DND-41 (cell line): ENCODE measurements around the gene DDX31.

Source experiments
- EZH2 ChIP-seq: IDR thresholded peaks from 3 replicates; pipeline ENCODE4 v1.6.1; 2012; ENCODE audit warnings: borderline replicate concordance, low read depth, mild to moderate bottlenecking, moderate library complexity, low read length, inconsistent platforms; ENCODE audit not compliant: severe bottlenecking
- TF ChIP-seq, protein P1 (sequence below): IDR thresholded peaks from 2 replicates; pipeline ENCODE4 v1.5.1; 2012; ENCODE audit warnings: borderline replicate concordance, low read length, moderate library complexity, mild to moderate bottlenecking; ENCODE audit not compliant: poor library complexity, severe bottlenecking; ENCODE audit errors: extremely low read depth

GRCh38 chr9:132546148-132547051 lies 123.4 kb downstream of the DDX31 start:
- TF ChIP-seq, protein P1, sequence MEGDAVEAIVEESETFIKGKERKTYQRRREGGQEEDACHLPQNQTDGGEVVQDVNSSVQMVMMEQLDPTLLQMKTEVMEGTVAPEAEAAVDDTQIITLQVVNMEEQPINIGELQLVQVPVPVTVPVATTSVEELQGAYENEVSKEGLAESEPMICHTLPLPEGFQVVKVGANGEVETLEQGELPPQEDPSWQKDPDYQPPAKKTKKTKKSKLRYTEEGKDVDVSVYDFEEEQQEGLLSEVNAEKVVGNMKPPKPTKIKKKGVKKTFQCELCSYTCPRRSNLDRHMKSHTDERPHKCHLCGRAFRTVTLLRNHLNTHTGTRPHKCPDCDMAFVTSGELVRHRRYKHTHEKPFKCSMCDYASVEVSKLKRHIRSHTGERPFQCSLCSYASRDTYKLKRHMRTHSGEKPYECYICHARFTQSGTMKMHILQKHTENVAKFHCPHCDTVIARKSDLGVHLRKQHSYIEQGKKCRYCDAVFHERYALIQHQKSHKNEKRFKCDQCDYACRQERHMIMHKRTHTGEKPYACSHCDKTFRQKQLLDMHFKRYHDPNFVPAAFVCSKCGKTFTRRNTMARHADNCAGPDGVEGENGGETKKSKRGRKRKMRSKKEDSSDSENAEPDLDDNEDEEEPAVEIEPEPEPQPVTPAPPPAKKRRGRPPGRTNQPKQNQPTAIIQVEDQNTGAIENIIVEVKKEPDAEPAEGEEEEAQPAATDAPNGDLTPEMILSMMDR, result peak; percentile 35
- TF ChIP-seq EZH2, result no peak
